ENCODE results near the gene HSPA4. TPM values are rescaled to one million over a fixed set of nuclear protein-coding genes. Genes with fewer than 3 reads are reported as not detected.
"Not testable (repeated sequence)": the region's sequence is repeated elsewhere in the genome, so short reads cannot be mapped to it uniquely, and the experiment has no call there.

The HSPA4 gene
- total RNA-seq, 2 donors from 2014 or later, result 68.0 to 79.9 TPM

GRCh38 chr5:133082128-133082527 lies 30.3 kb downstream of the HSPA4 start:
- ATAC-seq, result no peak
- intact Hi-C loops (cut with DNase I), result no loop called here
- no peak for DNase-seq

DNA sequence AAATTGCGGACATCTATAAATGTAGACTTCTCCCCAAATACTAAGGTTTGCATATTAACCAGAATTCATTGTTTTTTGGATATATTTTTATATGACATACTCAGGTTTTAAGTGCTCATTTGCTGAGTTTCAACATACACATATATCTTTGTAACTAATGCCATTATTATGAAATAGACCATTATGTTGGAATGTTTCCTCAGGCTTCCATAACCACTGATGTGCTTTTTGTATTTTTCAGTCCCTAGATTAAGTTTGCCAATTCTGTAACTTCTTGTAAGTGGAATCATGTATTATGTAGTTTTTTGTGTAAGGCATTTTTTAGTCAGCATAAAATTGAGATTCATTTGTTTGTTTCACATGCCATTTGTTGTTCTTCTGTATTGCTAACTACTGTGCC lies 32.1 kb downstream of the HSPA4 start:
- DNase-seq, result no peak

DNA sequence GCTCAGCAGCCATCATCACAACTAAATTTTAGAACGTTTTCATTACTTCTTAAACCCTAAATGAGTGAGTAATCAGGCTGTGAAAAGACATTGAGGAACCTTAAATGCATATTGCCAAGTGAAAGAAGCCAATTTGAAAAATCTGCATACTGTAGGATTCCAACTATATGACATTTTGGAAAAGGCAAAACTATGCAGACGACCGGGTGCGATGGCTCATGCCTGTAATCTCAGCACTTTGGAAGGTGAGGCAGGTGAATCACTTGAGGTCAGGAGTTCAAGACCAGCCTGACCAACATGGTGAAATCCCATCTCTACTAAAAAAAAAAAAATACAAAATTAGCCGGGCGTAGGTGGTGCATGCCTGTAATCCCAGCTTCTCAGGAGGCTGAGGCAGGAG lies 33.4 kb downstream of the HSPA4 start:
- intact Hi-C loops (cut with DNase I); DNase-seq; ATAC-seq: not testable (repeated sequence)

More for the DNA sequence above, 32.1 kb downstream of the HSPA4 start:
- ATAC-seq, result no peak
- intact Hi-C loops (cut with DNase I), result no loop called here

DNA sequence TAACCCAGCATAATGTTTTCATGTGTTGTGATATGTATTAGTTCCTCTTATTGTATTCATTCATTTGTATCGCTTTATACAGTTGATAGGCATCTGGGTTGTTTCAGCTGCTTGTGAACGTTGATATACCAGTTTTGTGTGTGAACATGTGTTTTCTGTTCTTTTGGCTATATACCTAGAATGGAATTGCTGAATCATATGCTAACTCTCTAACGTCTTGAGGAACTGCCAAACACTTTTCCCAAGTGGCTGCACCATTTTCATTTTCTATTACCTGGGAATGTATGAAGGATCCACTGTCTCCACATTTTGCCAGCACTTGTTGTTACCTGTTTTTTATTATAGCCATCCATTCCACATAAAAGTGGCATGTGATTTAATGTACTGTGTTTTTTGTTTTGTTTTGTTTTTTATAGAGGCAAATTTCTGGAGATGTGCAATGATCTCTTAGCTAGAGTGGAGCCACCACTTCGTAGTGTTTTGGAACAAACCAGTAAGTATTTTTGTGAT lies 34.6 kb downstream of the HSPA4 start:
- DNase-seq, result no peak
- no peak for ATAC-seq

GRCh38 chr5:133088064-133088463 lies 36.3 kb downstream of the HSPA4 start:
- DNase-seq (no peak), ATAC-seq (no peak)
- intact Hi-C loops (cut with DNase I), result no loop called here

More for the DNA sequence above, 34.6 kb downstream of the HSPA4 start:
- intact Hi-C loops (cut with DNase I), result no loop called here

GRCh38 chr5:133091034-133091433 lies 39.2 kb downstream of the HSPA4 start:
- ATAC-seq, result no peak
- intact Hi-C loops (cut with DNase I), result no loop called here
- DNase-seq, result no peak

DNA sequence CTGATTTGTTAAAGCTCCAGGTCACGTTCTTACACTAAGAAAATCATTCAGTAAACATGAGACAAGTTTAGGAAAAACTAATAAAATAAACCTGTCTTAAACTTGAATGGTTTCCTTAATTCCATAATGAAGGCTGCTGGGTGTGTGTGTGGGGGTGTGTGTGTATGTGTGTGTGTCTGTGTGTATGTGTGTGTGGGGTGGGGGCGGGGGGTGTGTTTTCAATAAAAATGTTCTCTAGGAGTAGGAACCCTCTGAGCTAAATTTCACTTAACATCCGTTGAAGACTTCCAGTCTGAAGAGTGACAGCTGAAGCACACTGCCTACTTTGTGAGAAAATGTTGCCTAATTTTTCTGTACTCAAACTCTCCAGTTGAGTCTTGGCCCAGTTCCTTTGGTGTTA lies 54.5 kb downstream of the HSPA4 start:
- intact Hi-C loops (cut with DNase I), result no loop called here
- DNase-seq (no peak), ATAC-seq (no peak)

GRCh38 chr5:133106761-133107572 lies 55.2 kb downstream of the HSPA4 start:
- intact Hi-C loops (cut with DNase I), result no loop called here
- ATAC-seq (no peak), DNase-seq (no peak)

- intact Hi-C loops (cut with DNase I), result no loop called here
- ATAC-seq, result no peak
- no peak for DNase-seq
Observed at GRCh38 chr5:133108481-133108921, 56.7 kb downstream of the HSPA4 start.

- intact Hi-C loops (cut with DNase I), result loop anchor here (5.0 to 10.0 kb wide), 5 partner anchors 137 to 835 kb away; no protein-coding TSS in a partner anchor
- ATAC-seq, result peak in 1 of 2 donors; percentile 42
- DNase-seq, result no peak
Observed at GRCh38 chr5:133109655-133110483, 58.1 kb downstream of the HSPA4 start.

- no peak for ATAC-seq
- intact Hi-C loops (cut with DNase I), result loop anchor here (5.0 to 10.0 kb wide), 5 partner anchors 137 to 834 kb away; no protein-coding TSS in a partner anchor
- no peak for DNase-seq
Observed at GRCh38 chr5:133110709-133111108, 58.9 kb downstream of the HSPA4 start.

DNA sequence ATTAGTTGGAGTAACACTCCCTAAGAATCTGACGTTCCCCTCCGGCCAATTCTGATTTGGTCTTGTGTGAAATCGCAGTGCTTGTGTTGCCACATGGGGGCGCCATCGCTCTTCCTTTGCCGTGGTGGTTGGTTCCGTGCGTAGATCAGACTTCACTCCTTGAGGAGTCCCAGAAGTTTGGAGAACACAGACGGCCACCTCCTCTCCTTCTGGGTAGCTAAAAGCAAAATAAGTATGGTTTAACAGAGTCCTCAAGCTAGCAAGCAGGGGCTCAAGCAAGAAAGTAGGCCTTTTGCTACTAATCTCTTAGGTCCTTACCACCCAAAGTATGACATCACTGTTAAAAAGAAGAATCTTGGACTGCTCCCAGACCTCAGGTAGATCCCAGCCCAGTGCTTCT lies 59.5 kb downstream of the HSPA4 start:
- ATAC-seq (peak; percentile 74 to 80), DNase-seq (peak; percentile 85)
- intact Hi-C loops (cut with DNase I), result loop anchor here (5.0 to 10.0 kb wide), 5 partner anchors 136 to 834 kb away; no protein-coding TSS in a partner anchor

DNA sequence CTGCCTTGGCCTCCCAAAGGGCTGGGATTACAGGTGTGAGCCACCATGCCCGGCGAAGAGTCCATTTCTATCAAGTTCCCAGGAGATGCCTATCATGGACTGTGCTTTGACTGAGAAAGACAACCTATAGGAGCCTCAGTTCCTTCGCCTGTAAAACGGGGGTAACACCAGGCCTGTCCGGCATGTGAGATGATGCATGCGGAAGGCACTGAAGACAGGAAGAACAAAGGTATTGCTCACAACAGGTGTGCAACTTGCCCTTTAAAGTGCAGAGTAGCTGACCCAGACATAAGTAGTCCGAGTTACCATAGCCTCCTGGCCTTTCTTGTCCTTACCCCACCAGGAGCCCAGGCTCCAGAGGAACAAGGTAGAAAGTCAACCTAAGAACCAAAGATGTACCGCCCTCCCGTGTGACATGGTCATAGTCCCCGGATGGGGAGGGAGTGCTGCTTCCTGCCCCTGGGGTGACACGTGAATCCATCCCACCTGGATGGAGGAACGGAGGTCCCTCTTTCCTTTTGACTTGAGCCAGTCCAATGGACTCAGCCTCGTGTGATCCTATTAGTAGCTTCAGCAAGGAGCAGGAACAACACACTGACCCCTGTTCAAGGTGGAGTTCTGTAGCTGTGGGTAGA lies 60.3 kb downstream of the HSPA4 start:
- ATAC-seq, result no peak
- no peak for DNase-seq
- intact Hi-C loops (cut with DNase I), result loop anchor here (5.0 to 10.0 kb wide), 5 partner anchors 135 to 833 kb away; no protein-coding TSS in a partner anchor

DNA sequence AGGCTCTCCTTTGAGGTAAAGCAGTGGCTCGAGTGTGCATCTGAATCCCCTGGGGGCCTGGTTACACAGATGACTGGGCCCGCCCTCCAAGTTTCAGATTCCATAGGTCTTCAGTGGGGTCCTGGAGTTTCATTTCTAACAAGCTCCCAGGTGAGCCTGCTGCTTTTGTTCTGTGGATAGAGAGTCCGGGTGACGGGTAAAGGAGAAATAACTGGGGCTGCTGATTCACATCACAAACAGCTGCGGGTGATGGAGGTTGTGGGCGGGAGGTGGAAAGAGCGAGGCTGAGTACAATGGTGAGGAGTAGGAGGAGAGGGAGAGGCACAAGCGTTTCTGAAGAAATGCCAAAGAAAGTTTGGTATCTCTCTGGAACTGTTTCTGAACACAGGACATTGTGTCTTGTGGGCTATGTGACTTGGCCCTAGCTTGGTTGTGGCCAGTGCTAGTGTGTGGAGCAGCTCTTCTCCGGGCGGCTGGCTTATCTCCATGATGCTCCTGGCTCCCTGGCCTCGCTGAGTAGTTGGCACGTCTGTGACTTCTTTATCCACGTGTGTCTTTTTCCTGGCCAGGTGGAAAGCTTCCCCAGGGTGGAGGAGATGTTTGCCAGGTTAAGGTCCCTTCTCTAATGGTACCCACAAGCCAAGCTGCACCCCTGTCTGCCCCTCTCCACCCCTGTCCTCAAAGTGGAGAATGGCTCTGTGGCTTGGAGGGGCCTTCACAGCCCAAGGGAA lies 61.7 kb downstream of the HSPA4 start:
- DNase-seq, result no peak
- intact Hi-C loops (cut with DNase I), result loop anchor here (5.0 to 10.0 kb wide), 5 partner anchors 134 to 831 kb away; no protein-coding TSS in a partner anchor
- no peak for ATAC-seq

GRCh38 chr5:133114166-133114932 lies 62.5 kb downstream of the HSPA4 start:
- no peak for ATAC-seq
- intact Hi-C loops (cut with DNase I), result loop anchor here (5.0 to 10.0 kb wide), 5 partner anchors 133 to 830 kb away; no protein-coding TSS in a partner anchor
- no peak for DNase-seq

DNA sequence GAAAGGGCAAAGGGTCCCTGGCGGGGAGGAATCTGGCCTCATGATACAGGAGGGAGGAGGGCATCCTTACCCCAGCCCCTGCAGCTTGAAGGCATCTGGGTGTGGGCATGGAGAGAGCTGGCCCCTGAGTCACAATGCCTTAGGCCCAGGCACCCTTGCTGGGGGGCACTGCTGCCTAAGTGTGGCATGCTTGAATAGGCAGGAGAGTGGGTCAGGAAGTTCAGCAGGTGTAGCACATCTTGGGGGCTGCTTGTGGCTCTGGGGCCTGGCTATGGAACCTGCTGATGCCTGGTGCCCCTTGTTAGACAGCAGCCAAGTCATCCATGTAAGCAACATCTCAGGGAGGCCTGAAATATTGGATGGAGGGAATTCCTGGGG lies 63.1 kb downstream of the HSPA4 start:
- intact Hi-C loops (cut with DNase I), result loop anchor here (5.0 to 10.0 kb wide), 5 partner anchors 132 to 830 kb away; no protein-coding TSS in a partner anchor
- DNase-seq (no peak), ATAC-seq (no peak)

- DNase-seq (no peak), ATAC-seq (peak in 1 of 2 donors; percentile 51)
- intact Hi-C loops (cut with DNase I), result loop anchor here (10.0 kb wide), 2 partner anchors 748 to 828 kb away; no protein-coding TSS in a partner anchor
Observed at GRCh38 chr5:133116601-133117000, 64.8 kb downstream of the HSPA4 start.
